Measurements from ENCODE around the gene PLD3.

DNA sequence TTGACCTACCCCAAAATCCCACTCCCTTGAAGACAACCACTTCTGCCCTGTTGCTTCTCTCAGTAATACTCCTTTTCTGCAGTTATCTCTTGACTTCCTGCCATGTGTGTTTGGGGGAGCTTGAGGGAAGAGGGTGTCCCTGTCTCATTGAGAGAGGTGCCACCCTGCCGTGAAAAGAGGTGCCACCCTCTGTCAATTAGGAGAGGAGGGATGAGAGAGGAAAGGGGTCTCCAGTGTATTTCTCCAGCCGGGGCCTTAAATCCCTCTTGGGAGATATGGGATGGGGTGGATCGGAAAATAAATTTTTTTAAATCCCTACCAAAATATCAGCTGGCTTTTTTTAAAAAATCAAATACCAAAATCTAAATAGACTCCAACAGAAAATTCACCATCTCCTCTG, 16.5 kb downstream of the PLD3 start:
- TF ChIP-seq POLR2AphosphoS5 (IDR thresholded peaks at IDR 0.05) (no peak), POLR2A (IDR thresholded peaks at IDR 0.05) (no peak)
- TF ChIP-seq, protein P1, sequence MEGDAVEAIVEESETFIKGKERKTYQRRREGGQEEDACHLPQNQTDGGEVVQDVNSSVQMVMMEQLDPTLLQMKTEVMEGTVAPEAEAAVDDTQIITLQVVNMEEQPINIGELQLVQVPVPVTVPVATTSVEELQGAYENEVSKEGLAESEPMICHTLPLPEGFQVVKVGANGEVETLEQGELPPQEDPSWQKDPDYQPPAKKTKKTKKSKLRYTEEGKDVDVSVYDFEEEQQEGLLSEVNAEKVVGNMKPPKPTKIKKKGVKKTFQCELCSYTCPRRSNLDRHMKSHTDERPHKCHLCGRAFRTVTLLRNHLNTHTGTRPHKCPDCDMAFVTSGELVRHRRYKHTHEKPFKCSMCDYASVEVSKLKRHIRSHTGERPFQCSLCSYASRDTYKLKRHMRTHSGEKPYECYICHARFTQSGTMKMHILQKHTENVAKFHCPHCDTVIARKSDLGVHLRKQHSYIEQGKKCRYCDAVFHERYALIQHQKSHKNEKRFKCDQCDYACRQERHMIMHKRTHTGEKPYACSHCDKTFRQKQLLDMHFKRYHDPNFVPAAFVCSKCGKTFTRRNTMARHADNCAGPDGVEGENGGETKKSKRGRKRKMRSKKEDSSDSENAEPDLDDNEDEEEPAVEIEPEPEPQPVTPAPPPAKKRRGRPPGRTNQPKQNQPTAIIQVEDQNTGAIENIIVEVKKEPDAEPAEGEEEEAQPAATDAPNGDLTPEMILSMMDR (IDR thresholded peaks at IDR 0.05) = no peak
